Tracheal epithelial cell (primary cell): ENCODE data around the gene ADAMTSL5. TPM values are rescaled to one million over a fixed set of nuclear protein-coding genes. Genes with fewer than 3 reads are reported as not detected.

Experiments used
- total RNA-seq: library from RNA; depleted of rRNA; stranded (reverse); fragments of >200 nt; gene quantifications from 2 replicates; pipeline ENCODE4 v1.2.1, GENCODE V29; 2014

ADAMTSL5 gene, protein sequence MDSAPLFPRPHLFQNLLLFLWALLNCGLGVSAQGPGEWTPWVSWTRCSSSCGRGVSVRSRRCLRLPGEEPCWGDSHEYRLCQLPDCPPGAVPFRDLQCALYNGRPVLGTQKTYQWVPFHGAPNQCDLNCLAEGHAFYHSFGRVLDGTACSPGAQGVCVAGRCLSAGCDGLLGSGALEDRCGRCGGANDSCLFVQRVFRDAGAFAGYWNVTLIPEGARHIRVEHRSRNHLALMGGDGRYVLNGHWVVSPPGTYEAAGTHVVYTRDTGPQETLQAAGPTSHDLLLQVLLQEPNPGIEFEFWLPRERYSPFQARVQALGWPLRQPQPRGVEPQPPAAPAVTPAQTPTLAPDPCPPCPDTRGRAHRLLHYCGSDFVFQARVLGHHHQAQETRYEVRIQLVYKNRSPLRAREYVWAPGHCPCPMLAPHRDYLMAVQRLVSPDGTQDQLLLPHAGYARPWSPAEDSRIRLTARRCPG
- 4.5 and 8.9 TPM in 2 replicates for total RNA-seq

GRCh38 chr19:1512671-1513498 lies at the start of gene ADAMTSL5:
TSS of gene ADAMTSL5 (minus strand) at chr19:1513019. CDS start at chr19:1510943, 2,076 bp downstream.

GRCh38 chr19:1523412-1524286 lies 10.8 kb upstream of the ADAMTSL5 start, which contains the start of gene PLK5:
TSS of gene PLK5 (plus strand) at chr19:1524077. CDS start at chr19:1526997, 2,920 bp downstream.

GRCh38 chr19:1491114-1491848 lies 21.5 kb downstream of the ADAMTSL5 start, which contains the start of gene REEP6:
TSS of gene REEP6 (plus strand) at chr19:1491181. CDS start at chr19:1491270, 89 bp downstream.

GRCh38 chr19:1490311-1491113 lies 22.3 kb downstream of the ADAMTSL5 start, which contains the start of gene PCSK4:
TSS of gene PCSK4 (minus strand) at chr19:1490350. CDS start at chr19:1490346, 4 bp downstream.

GRCh38 chr19:1478934-1479707 lies 33.7 kb downstream of the ADAMTSL5 start, which contains the start of gene C19orf25:
TSS of gene C19orf25 (minus strand) at chr19:1479215. CDS start at chr19:1478903, 312 bp downstream.

Other genes with a start within 250 kb of the ADAMTSL5 start
- 114 and 137 TPM in 2 replicates for gene CIRBP, start 243.7 kb downstream of the ADAMTSL5 start, total RNA-seq
- 37.3 and 46.0 TPM in 2 replicates for gene FAM174C, start 237.5 kb downstream of the ADAMTSL5 start, total RNA-seq
- gene EFNA2, start 227.1 kb downstream of the ADAMTSL5 start, total RNA-seq, result not detected in 2 replicates
- 104 and 113 TPM in 2 replicates for gene NDUFS7, start 129.1 kb downstream of the ADAMTSL5 start, total RNA-seq
- 25.4 and 48.9 TPM in 2 replicates for gene GAMT, start 111.5 kb downstream of the ADAMTSL5 start, total RNA-seq
- 76.1 and 80.6 TPM in 2 replicates for gene DAZAP1, start 105.4 kb downstream of the ADAMTSL5 start, total RNA-seq
- gene RPS15, start 74.6 kb downstream of the ADAMTSL5 start, total RNA-seq, result 588 and 889 TPM in 2 replicates
- 0.21 and 0.24 TPM in 2 replicates for gene APC2, start 62.9 kb downstream of the ADAMTSL5 start, total RNA-seq
- 33.7 and 37.8 TPM in 2 replicates for gene C19orf25, start 33.8 kb downstream of the ADAMTSL5 start, total RNA-seq
- 0.43 and 3.4 TPM in 2 replicates for gene PCSK4, start 22.7 kb downstream of the ADAMTSL5 start, total RNA-seq
- 4.1 and 4.3 TPM in 2 replicates for gene REEP6, start 21.8 kb downstream of the ADAMTSL5 start, total RNA-seq
- not detected in 2 replicates for gene PLK5, start 11.1 kb upstream of the ADAMTSL5 start, total RNA-seq
- 81.6 and 161 TPM in 2 replicates for gene MEX3D, start 55.3 kb upstream of the ADAMTSL5 start, total RNA-seq
- gene MBD3, start 79.8 kb upstream of the ADAMTSL5 start, total RNA-seq, result 77.8 and 82.7 TPM in 2 replicates
- 75.7 and 76.4 TPM in 2 replicates for gene UQCR11, start 92.4 kb upstream of the ADAMTSL5 start, total RNA-seq
- gene TCF3, start 139.6 kb upstream of the ADAMTSL5 start, total RNA-seq, result 114 and 129 TPM in 2 replicates
- gene ONECUT3, start 240.5 kb upstream of the ADAMTSL5 start, total RNA-seq, result under 0.01 TPM in 1 of 2 replicates, not detected in the other